PC-3 (cell line): ENCODE measurements around the gene ACSL6.

Experiments
- CTCF ChIP-seq: fragments of 300-600 bp; sonication (generic); conservative IDR thresholded peaks from 2 replicates; pipeline ENCODE4 v1.5.1; 2017; ENCODE audit warnings: antibody characterized with exemption, low read depth, mild to moderate bottlenecking, low read length
- EZH2 ChIP-seq: fragments of 300-600 bp; sonication (generic); IDR thresholded peaks from one replicate; pipeline ENCODE4 v1.6.1; 2017; ENCODE audit warnings: antibody characterized with exemption, mild to moderate bottlenecking, low read length; ENCODE audit not compliant: unreplicated experiment
- EZH2phosphoT487 ChIP-seq: fragments of 300-600 bp; sonication (generic); IDR thresholded peaks from 2 replicates; pipeline ENCODE4 v1.6.1; 2018; ENCODE audit warnings: mild to moderate bottlenecking, antibody characterized with exemption, low read length, borderline replicate concordance

GRCh38 chr5:131986161-131986912 is 25.1 kb downstream of the ACSL6 start:
- TF ChIP-seq EZH2 (no peak), CTCF (no peak), EZH2phosphoT487 (no peak)
